HG02870 (cell line): ENCODE measurements around the gene TPO.
"Not testable (repeated sequence)": the region's sequence is repeated elsewhere in the genome, so short reads cannot be mapped to it uniquely, and the experiment has no call there.

Experiments used
- ATAC-seq: cut with Tn5 transposase; IDR thresholded peaks from one replicate; pipeline ENCODE4 v1.9.1; 2021; ENCODE audit warnings: mild to moderate bottlenecking, moderate library complexity; ENCODE audit not compliant: unreplicated experiment

Gene TPO

DNA sequence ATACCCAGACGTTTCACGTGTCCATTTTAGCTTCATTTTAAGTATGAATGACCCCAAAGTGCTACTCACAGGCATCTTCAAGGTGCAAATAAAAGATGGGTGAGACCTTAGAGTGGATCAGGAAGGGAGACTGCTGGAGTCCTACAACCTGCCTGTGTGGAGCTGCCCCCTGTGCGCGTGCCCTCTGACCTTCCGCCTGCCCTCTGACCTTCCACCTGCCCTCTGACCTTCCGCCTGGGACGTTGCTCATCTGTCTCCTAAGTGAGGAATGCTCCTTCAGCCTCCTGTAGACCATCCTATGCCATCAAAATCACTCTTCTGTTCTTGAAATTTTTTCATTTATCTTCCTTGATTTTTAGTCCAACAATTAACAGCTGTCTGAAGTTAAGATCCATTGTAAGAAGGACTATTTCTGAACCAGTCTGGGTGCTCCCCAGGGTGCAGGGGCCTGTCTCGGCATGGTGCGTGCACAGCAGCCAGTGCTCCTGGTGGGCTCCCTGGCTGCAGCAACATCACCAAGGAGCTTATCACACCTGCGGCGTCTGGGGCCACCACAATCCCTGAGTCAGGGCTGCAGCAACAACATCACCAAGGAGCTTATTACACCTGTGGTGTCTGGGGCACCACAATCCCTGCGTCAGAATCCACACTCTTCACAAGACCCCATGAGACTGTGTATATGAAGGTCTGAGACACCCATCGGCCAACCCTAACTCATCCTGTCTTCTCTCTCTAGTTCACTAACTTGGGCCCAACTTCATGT is 86.0 kb downstream of the TPO start:
- ATAC-seq = no peak

DNA sequence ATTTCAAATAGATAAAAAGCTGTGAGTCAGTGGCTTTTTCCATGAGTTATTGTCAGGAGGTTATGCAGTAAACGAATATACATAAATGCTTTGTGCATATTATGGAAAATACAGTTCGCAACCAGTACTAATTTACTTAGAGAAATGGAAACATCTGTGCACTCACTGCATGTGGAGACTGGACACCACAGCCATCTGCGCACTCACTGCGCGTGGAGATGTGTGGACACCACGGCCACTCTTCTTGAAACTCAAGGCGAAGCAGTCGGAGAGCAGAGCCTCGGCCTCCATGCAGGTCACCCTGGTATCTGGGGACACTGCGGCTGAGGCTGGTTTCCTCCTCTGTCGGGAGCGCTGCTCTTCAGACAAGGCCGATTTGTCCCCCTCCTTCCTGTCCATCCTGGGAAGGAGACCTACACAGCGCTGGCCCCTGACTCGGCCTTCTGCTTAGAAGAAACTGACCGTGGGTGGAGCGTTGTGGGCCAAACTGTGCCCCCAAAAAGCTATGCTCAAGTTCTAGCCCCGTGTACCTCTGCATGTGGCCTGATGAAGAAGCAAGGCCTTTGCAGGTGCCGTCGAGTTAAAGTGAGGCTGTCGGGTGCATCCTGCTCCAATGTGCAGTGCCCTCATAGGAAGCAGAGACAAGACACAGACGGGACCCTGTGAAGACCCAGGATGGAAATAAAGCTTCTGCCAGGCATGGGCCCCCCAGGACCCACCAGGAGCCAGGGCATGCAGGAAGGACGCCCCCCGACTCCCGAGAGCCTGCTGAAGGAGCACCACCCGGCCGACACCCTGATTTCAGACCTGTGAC is 88.0 kb downstream of the TPO start:
- no peak for ATAC-seq

DNA sequence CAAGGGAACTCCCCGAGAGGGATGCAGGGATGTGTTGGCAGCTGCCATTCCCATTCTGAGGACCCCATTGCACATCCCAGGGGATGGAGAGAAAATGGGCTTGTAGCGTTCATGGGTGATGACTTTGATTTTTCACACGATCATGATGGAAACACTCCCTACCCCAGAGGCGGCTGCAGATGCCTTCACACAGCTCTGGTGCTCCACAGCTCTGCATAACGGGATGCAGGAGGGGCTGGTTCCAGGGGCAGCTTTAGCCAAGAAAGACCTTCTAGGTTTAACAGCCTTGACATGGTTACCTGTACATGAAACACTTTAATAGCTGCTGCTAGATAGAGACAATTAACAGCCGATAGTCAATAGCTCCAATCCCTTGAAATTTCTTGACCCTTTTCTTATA is 88.7 kb downstream of the TPO start:
- ATAC-seq = no peak

DNA sequence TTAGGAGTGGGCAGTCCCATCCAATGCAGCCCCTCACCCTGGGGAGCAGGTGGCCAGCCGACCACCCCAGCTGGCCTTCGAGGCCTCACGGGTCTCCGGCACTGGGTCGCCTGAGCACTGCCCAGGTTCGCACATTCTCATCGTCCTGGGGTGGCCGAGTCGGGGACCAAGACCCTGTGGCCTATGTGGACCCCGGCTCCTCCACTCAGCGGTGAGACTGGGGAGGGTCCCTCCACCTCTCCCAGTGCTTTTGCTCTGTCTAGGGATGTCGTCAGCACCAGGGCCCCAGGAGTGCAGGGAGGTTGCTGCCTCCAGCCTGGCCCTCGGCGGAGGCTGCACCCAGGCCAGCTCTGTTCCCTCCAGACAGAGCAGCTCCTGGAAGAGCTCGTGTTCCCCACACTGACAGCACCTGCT is 89.6 kb downstream of the TPO start:
- no peak for ATAC-seq

DNA sequence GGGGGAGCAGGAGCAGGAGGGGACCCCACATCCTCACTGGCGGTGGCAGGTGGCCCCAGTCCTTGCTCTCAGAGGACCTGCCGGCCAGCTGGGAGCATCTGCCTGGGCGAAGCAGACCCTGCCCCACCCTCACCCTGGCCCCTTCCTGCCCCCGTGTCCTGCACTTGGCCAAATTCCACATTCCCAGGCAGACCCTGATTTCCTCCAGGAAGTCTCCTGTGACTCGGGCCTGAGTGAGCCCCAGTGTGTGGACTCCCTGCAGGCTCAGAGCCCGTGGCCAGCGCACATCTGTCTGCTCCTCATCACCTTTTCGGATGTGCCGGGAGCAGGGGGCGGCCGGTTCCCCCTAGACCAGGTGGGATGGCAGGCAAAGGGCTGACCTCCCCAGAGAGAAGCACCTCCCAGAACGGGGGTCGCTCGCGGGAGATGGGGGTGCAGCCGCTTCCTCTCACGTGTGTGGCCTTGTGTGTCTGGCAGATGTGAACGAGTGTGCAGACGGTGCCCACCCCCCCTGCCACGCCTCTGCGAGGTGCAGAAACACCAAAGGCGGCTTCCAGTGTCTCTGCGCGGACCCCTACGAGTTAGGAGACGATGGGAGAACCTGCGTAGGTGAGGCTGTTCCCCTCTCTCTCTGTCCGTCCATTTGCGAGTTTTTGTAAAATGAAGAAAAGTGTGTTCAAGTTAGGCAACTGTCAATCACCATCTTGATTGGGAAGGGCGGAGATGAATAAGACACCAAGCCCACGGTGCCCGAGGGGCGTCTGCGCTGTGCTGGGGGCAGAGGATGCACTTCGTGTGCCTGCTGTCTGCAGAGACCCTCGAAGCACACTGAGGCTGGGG is 90.4 kb downstream of the TPO start:
- no peak for ATAC-seq

DNA sequence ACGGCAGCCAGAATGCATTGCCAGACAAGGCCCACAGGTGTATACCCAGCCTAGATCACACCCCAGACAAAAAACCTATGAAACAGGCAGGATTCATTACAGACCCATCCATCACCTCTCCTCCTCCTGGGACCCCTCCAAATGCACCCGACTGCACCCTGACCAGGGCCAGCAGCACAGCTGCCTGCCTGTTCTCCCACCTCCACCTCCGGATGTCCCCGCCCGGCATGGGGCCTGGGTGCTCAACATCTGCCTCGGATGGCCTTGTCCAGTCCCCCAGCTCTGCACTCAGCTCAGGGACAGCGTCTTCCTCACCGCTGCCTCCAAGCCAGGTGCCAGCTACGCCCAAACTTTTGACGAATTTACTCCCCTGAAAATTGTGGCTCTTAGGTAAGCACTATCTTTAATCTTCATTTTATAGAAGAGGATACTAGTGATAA is 91.1 kb downstream of the TPO start:
- no peak for ATAC-seq

DNA sequence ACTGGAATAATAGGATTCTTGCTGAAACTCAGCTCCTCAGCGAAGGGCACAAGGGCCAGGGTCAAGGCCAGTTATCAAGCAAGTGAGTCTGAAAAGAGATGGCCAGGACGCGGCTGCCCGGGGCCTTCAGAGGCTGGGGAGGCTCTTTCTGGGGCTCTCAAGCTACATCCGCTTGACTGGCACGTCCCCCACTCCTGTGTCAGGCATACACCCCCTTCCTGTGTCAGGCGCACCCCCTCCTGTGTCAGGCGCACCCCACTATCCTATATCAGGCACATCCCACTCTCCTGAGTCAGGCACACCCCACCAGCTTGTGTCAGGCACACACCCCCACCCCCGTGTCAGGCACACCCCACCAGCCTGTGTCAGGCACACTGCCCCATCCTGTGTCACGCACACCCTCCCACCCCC is 91.8 kb downstream of the TPO start:
- ATAC-seq = no peak

DNA sequence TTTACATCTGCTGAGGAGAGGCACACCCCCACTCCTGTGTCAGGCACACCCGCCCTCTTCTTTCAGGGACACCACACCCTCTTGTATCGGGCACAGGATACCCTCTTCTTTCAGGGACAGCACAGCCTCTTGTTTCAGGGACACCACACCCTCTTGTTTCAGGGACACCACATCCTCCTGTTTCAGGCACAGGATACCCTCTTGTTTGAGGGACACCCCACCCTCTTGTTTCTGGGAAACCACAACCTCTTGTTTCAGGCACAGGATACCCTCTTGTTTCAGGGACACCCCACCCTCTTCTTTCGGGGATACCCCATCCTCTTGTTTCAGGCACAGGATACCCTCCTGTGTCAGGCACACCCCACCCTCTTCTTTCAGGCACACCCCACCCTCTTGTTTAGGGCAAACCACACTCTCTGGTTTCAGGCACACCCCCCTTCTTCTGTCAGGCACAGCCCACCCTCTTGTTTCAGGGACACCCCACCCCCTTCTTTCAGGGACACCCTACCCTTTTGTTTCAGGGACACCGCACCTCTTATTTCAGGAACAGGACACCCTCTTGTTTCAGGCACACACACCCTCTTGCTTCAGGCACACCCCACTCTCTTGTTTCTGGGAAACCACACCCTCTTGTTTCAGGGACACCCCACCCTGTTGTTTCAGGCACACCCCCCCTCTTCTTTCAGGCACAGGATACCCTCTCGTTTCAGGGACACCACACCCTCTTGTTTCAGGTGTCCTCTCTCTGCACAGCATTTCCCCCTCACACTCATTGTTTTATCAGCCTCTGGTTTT is 96.2 kb downstream of the TPO start:
- no peak for ATAC-seq

DNA sequence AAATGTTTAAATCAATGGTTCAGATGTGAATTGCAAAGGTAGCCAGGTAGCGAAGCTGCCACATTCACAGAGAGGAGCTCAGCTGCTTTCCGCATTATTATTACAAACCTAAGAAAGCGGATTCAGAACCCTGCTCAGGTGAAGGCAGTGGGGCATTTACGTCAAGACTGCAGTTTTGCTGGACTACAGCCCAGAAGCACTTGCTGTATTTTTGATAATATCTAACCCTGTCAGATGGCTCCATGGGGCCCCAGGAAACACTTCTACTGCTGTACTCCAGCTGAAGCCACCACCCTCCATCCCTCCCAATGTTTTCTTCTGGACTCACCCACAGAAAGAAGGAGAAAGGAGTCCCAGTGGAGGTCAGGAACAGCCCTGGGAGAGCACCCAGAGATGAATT is 96.9 kb downstream of the TPO start:
- ATAC-seq = no peak

DNA sequence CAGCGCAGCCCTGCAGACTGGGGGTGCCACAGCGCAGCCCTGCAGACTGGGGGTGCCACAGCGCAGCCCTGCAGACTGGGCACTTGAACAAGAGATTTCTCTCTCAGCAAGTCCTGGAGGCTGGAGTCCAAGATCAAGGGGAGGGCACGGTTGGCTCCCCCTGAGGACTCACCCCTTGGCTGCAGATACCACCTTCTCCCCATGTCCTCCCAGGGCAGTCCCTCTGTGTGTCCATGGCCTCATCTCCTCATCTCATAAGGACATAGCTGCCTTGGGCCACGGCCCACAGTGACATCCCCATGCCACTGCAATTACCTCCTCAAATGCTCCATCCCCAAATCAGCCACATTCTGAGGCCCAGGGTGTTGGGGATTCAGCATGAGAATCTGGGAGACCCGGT is 98.2 kb downstream of the TPO start:
- no peak for ATAC-seq

DNA sequence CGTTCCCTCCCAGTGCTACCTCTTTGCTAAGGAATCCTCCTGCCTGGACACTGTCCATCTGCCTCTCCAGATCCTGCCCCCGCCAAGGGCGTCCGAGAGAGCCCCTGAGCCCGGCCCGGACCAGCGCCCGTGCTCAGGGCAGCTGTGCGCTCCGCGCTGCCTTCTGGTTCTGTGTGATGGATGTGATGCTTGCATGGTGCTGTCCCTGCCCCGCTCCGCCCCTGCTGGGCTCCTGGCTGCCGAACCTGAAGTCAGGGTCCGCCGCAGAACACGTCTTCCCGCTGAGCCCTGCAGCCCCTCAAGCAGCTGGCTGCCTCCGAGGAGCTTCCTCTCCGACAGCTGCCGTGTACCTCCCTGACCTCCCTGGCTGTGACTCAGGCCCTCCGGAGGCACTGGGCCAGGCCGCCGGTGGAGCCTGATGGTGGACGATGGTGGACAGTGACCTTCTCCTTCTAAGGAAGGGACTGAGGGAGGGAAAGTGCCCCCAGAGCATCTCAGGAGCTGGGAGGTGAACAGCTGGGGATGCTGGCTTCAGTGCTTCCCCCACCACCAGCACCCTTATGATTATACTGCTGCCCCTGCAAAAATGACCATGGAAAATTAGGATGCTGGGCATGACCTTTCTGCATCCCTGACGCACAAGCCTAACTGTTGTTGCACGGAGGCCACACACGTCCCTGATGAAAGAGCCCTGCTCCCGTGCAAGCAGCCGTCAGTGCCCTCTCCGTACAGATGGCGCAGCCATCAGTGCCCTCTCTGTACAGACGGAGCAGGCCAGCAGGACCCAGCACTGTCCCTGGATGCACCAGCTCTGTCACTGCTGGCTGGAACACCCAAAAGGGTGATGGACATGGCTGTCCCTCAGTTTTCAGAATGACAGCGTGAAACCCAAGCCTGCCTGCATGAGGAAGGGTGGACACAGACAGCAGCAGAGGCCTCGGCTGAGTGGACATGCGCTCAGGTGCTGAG is 99.3 kb downstream of the TPO start:
- ATAC-seq = no peak

DNA sequence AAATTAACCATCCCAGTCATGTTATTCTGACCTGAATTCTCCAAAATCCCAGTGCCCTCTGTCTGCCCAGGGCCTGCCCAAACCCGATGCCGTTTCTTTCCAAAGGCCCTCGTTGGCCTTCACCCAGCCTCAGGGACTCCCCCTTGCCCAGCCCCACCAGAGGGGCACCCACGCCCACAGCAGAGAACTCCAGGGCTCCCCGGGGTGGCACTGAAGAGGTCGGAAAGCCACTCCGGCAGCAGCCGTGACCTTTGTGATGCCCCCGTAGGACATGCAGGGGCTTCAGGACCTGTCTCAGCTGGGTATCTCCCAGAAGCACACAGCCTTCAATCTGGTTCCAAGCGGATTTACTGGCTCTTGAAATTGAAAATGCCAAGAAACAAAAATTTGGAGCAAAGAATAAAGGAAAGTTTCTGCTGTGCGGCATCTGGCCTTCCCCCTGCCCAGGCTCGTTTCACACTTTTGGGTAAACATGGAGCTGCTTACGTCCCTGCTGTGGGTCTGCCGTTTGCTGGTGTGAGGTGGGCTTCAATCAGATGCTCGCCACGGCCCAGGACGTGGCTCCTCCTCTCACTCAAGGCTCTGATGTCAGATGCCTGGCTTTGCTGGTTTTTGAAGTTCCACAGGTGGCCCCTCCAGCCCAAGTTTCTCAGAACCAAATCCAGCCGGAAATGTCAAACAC is 101.3 kb downstream of the TPO start:
- ATAC-seq = no peak

DNA sequence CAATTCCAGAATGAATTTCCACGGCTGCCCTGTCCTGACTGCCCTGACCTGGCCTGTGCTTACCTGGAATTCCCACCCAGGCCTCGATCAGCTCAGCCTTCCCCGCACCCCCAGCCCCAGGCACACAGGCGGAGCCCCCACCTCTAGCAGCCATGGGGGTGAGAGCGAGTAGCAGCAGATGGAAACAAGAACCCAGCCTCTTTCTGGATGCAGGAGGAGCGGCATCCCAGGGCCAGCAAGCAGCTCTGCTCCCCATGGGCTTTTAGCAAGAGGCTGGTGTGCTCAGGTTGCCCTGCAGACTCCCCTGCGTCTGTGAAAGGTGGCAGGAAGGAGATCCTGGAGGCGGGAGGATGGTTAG is 101.8 kb downstream of the TPO start:
- no peak for ATAC-seq

DNA sequence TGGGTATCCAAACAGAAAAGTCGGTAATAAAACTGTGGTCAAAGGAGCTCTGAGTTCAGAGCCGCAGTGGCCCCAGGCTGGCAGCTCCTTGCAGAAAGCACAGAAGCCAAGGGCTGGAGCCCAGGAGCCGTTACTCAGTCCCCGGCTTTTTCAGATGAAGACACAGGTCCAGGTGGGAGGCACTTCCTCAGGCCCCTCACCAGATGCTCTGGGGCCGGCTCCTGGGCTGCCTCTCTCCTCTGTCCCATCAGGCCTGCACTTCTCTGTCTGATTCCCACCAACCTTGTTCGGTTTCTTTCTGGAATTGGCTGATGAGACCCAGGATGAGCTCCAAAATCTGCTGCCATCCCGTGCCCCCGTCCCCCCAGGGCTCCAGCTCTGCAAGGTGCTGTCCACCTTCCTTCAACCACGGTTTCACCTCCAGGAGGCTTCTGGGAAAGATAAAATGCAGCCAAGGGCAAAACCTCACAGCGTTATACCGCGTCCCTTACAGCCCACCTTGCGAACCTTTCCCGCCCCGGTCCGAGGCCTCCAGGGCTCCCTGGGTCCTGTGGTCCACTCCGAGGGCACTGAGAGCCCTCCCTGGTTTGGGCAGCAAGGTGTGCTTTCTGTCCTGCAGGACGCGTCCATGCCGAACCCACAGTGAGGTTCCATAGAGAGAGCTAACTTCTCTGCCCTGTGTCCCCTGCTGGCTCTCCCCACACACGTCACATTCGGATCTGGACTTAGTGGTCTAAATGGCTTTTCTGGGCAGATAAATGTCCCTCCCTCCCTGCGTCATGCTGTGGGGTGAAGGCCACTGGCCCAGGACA is 102.9 kb downstream of the TPO start:
- no peak for ATAC-seq

DNA sequence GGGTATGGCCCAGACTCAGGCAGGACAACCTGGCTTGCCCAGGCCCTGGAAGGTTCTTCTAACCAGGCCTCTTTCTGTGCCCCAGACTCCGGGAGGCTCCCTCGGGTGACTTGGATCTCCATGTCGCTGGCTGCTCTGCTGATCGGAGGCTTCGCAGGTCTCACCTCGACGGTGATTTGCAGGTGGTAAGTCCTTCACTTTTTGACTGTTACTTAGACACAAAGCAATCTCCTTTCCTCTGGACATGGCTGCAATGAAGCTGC is 103.5 kb downstream of the TPO start:
- no peak for ATAC-seq

DNA sequence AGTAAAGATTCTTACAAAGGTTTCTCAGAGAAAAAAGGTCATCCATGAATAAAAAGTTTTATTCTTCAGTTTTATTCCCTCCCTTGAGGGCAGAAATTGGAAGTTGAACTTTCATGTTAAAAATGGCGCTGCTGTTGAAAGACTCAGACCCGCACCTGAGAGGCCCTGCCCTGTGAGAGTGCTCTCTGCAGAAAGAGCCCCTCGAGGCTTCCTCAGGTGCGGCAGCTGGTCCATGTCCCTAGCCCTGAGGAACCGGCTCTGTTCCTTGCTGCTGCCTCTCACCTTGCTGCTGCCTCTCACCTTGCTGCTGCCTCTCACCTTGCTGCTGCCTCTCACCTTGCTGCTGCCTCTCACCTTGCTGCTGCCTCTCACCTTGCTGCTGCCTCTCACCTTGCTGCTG is 104.0 kb downstream of the TPO start:
- ATAC-seq = not testable (repeated sequence)

DNA sequence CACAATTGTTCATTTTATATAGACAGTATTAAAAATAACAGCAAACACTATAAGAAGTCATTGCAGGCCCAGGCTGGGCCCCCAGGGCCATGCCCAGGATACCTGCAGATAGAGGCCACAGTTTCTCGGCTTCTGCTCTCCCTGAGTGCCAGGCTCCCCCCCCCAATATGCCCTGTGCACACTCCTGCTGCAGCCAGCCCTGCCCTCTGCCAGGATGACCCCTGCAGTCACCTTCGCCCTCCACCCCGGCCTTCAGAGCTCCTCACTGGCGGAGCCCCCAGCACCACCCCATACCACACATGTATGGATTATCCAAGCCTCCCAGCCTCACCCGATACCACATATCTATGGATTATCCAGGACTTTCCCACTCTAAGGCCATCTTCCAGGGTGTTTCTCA is 104.5 kb downstream of the TPO start:
- no peak for ATAC-seq

DNA sequence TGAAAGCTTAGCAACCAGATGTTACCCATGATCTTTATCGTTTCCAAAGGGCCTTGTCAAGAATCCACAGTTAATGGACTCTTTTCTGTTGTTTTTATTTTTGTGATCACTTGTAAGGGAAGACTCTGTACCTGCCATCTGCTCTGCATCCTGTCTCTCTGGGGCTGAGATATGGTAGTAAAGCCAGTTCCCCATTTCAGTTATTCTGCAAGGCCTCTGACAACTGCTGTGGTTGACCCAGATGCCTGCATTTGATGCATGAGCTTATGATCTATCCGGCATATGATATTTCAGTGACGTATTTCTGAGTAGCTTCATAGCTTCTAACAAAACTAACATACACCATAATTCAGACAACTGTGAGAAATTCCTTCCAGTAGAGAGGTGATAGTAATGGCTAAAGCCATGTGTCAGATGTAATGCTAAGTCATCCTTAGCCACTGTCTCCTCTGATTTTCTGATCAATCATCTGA is 105.1 kb downstream of the TPO start:
- ATAC-seq = no peak
